ENCODE measurements around the gene SLC9C1.

Gene SLC9C1

GRCh38 chr3:112306825-112307224, 12.8 kb upstream of the SLC9C1 start:
- no peak for DNase-seq

GRCh38 chr3:112304611-112305010, 10.6 kb upstream of the SLC9C1 start:
- DNase-seq = no peak

DNA sequence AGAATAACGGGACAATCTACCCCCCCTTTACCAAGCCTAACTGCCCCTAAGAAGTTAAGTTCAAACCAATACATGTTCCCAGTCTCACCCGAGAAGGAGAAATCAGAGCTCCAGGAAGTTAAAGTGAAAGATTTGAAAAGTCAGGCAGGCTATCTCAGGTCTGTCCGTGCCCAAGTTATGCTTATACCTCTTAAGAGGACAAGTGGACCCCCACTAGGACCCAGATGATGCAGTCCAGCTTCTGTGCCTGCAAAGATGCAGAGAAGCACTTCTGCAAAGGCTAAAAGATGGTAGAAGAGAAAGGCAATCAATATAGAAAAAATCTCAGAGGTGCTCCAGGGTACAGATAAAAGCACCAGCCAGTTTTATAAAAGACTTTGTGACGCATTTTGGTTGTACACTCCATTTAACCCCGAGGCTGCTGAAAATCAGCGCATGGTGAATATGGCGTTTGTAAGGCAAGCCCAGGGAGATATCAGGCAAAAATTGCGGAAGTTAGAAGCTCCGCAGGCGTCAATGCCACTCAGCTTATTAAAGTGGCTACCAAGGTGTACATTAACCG, 9.8 kb upstream of the SLC9C1 start:
- DNase-seq = peak; percentile 10

- DNase-seq = no peak
These were observed 9.1 kb upstream of the SLC9C1 start for GRCh38 chr3:112302881-112303763.

DNA sequence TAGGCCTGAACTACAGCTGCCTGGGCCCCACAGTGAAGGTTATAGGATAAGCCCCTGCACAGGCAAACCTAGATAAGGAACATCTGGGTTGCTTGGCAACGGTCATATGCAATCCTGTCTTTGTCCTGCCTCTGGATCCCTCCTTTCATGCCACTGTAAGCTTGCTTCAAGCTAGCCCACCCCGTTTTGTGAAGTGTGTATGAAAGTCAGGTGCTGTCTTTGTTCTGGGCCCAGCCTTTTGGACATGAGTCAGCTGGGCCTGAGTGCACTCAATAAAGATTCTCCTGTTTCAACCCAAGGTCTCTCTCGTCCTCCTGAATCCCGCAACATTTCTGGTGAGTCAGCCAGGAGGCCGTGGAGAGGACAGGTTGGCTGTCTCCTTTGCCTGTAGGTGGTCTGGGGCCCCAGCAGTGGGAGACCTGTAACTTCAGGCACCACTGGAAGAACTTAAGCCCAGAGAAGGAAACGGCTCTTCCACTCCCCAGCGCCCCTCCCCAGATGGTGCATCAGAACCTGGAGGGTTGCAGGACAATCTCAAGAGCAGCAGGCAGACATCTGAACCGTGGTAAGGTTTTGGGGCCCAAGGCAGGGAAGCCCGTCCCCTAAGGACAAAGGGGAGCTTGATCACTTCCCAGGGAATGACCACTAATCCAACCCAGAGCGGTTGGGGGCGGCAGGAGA, 8.3 kb upstream of the SLC9C1 start:
- DNase-seq = no peak

DNA sequence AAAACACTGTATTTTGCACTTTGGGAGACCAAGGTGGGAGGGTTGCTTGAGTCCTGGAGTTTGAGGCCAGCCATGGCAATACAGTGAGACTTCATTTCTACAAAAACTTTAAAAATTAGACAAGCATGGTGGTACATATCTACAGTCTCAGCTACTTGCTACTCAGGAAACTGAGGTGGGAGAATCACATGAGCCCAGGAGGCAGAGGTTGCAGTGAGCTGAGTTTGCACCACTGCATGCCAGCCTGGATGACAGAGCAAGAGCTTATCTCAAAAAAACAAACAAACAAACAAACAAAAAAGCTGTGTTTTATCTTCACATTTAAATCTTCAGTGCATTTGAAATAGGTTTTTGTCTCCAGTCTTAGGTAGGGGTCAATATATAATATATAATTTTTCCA, 4.8 kb upstream of the SLC9C1 start:
- no peak for DNase-seq

GRCh38 chr3:112297714-112298113, 3.7 kb upstream of the SLC9C1 start:
- DNase-seq = peak; percentile 9

GRCh38 chr3:112289011-112289410, 5.0 kb downstream of the SLC9C1 start:
- DNase-seq = no peak

DNA sequence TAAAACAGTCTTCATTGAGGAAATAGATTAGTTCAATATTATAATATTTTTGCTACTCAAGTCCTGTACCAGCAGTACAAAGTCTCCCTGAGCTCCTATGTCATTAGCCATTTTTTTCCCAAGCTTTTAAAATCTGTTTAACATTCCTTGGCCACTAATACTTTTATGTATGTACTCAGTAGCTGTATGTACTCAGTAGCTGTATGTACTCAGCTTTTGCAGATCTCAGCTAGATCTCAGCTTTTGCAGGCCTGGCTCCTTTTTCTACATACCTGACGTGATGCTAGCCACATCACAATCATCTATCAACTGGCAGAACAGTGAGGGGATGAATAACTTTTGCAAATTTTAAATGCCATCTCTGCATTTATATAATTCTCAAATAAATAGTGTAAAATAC, 13.8 kb downstream of the SLC9C1 start:
- no peak for DNase-seq

DNA sequence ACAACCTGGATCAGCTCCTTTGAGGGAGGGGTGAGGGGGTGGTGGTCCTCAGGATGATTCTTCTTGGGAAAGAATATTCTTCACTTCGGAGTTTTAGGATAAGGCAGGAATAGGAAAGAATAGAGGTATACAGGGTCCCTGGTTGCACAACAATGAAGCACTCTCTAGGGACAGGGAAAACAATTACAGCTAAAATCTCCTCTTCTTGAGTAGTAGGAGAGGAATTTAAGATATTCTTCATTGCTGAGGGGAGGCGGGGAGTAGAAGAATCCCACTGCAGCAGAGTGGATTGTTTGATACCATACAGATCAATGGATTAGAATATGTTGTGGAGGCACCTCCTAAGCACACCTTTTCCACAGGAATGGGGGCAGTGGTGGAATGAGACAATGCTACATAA, 20.5 kb downstream of the SLC9C1 start:
- no peak for DNase-seq

- DNase-seq = no peak
These were observed 32.3 kb downstream of the SLC9C1 start for GRCh38 chr3:112261742-112262141.

- no peak for DNase-seq
These were observed 33.5 kb downstream of the SLC9C1 start for GRCh38 chr3:112260563-112260962.

DNA sequence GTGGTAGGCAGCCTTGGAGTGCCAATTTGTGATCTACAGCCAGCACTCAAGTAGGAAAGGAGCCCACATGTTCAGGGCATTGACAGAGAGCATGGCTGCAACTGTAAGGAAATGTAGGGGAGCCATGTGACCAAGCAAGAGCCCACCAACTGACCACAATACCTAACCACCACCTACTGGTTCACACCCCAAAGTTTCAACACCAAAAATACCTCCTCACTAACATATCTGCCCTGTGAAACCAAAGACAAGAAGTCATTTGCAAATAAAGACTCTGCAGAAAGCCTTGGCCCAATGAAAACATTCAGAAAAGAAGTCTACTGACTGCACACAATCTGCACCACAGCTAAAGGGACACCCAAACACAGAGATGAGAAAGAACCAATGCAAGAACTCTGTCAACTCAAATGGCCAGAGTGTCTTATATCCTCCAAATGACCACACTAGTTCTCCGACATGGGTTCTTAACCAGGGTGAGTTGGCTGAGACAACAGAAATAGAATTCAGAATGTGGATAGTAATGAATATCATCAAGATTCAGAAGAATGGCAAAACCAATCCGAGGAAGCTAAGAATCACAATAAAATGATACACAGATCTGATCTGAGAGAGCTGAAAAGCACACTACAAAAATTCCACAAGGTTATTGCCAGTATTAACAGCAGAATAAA, 40.6 kb downstream of the SLC9C1 start:
- no peak for DNase-seq

GRCh38 chr3:112247900-112248299, 46.1 kb downstream of the SLC9C1 start:
- DNase-seq = no peak

DNA sequence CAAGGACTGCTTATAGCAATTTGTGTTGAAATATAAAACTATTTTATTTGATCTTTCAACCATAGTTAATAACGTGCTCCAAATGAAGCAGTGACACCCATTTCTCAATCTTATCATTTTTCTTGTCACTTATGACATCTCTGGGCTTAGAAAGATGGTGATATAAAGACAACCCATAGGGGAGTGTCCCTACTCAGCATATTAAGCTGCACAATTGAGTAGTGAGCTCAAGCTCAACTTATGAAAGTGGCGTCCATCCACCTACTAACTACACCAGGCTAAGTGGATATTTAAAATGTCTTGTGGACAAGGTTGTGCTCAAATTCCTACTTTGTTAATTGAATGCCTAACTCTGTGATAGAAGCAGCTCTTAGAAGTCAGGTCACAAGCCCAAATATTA, 46.7 kb downstream of the SLC9C1 start:
- DNase-seq = no peak

DNA sequence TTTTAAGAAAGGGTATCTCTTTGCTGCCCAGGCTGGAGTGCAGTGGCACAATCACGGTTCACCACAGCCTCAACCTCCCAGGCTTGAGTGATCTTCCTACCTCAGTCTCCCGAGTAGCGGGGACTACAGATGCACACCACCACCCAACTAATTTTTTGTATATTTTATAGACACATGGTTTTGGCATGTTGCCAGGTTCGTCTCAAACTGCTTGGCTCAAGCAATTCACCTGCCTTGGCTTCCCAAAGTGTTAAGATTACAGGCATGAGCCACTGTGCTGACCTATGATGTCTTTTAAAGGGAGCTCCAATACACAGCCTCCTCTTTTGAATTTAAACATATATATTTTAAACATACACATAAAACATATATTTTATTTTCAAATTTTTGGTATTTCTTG, 60.9 kb downstream of the SLC9C1 start:
- DNase-seq = no peak

DNA sequence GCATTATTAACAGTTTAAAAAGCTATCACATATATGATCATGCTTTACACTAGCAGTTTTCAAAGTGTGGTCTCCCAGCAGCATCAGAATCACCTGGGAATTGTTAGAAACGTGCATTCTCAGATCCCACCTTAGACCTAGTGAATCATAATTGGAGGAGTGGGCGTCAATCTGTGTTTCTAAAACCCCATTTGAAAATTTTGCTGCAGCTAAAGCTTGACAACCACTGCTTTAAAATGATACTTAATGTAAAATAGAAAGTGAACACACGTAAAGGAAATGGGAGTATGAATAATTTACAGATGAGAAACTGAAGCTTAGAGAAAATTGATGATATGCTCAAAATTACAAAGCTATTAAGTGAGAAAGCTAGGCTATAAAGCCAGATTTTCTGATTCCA, 62.3 kb downstream of the SLC9C1 start:
- no peak for DNase-seq

DNA sequence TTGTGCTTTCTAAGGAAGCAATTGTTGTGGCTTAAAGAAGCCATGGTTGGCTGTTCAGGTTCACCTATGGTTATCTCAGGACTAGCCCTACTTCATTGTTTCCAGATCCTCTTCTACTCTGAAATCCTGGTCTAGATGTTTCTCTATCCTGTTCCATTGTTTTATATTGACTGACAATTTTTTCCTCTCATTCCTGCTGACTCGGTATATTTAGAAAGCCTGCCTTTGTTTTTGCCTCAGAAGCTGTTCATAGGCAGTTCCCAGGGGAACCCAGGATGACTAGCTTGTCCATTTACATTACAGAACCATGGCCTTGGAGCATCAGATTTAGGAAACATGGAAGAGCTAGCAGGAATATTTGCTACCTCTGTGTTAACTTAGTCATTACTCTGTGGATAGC, 64.0 kb downstream of the SLC9C1 start:
- no peak for DNase-seq

- DNase-seq = no peak
These were observed 65.2 kb downstream of the SLC9C1 start for GRCh38 chr3:112228786-112229185.

- DNase-seq = no peak
These were observed 93.7 kb downstream of the SLC9C1 start for GRCh38 chr3:112200317-112200666.

DNA sequence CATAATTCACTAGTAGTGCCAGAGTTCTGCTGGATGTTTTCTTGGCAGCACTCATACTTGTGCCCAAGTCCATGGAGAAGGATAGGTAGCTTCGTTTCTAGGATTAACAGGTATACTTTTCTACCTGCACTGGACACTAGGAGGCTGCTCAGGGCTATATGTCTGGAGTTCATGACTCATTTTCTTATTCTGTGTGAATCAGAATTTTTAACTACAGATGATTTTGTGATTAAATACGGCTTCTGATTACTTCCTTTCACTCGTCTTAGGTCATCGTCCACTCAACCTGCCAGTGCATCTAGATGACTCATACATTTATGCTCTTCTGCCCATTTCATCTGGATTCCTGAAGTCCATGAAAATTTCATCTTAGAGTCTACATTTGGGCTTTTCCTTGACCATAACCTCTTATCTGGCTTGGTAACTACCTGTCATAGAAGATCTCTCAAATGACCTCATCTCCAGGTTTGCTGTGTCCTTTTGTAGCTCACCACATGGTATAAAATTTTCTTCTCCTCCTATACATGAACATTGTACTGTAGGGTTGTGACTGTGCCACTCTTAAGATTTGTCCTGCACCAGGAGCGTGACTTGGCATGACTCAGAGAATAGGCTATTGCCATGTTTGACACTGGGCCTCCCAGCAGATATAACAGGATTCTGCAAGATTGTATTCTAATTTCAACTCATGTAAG, 94.2 kb downstream of the SLC9C1 start:
- DNase-seq = no peak

DNA sequence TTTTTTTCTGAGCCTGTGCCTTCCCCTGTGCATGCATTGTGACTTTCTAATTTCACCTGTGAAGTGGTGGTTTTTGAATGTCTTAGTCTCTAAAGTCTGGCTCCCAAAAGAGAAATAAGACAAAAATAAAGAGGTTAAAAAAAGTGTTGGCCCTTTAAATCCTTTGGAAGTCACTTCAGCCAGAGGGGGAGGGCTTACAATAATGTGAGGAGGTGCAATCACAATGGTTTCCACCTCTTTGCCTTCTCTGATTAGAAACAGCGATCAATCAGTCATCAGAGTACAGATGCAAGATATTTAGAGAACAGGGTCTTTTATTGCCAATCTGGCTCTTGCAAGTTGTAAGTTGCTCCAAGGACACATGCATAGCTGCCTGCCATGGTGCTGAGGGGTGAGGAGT, 96.9 kb downstream of the SLC9C1 start:
- DNase-seq = no peak

- no peak for DNase-seq
These were observed 106.7 kb downstream of the SLC9C1 start for GRCh38 chr3:112187300-112187699.
